OCI-LY7 (cell line): ENCODE results near the gene SLC39A6. TPM values are rescaled to one million over a fixed set of nuclear protein-coding genes. Genes with fewer than 3 reads are reported as not detected.
"Not testable (repeated sequence)": the region's sequence is repeated elsewhere in the genome, so short reads cannot be mapped to it uniquely, and the experiment has no call there.

ENCODE experiments used
- BruUV-seq: library from RNA; stranded (reverse); fragments of 400-500 nt; replicated peaks from 2 replicates; lab custom pipeline; 2021; lab: Mats Ljungman, UMichigan
- CTCF ChIA-PET: fragments of 300-600 bp; sonication (Branson Sonifier 250); formaldehyde crosslinking; loops from one replicate; lab custom pipeline; 2022; ENCODE audit warnings: antibody characterized with exemption; ENCODE audit not compliant: unreplicated experiment; lab: Charles Lee
- POLR2A ChIA-PET: fragments of 300-600 bp; sonication (Branson Sonifier 250); formaldehyde crosslinking; loops from one replicate; lab custom pipeline; 2022; ENCODE audit warnings: antibody characterized with exemption; lab: Charles Lee
- DNase-seq: peaks from one replicate; pipeline ENCODE4 v3.0.0-alpha.2; 2015; ENCODE audit warnings: low spot score
- H2AFZ ChIP-seq: fragments of 200-600 bp; sonication (generic), shearing (Covaris generic); 2 replicates; pipeline ENCODE4 v1.6.1; 2014; ENCODE audit warnings: mild to moderate bottlenecking, antibody characterized with exemption, low read length, moderate library complexity
- H3K27ac ChIP-seq: fragments of 200-600 bp; sonication (generic); 2 replicates; pipeline ENCODE4 v1.5.1; 2014; ENCODE audit warnings: mixed run types, low read depth, mild to moderate bottlenecking, moderate library complexity, low read length, inconsistent platforms; ENCODE audit not compliant: poor library complexity, severe bottlenecking
- H3K36me3 ChIP-seq: fragments of 200-600 bp; sonication (generic); 2 replicates; pipeline ENCODE4 v1.6.1; 2014; ENCODE audit warnings: mild to moderate bottlenecking, antibody characterized with exemption, low read length, moderate library complexity, mixed read lengths; ENCODE audit not compliant: insufficient read depth
- H3K4me1 ChIP-seq: fragments of 200-600 bp; sonication (generic); 2 replicates; pipeline ENCODE4 v1.5.1; 2014; ENCODE audit warnings: mild to moderate bottlenecking, low read length; ENCODE audit not compliant: insufficient read depth, poor library complexity, severe bottlenecking
- H3K4me2 ChIP-seq: fragments of 200-600 bp; sonication (generic); 2 replicates; pipeline ENCODE4 v1.6.1; 2014; ENCODE audit warnings: mild to moderate bottlenecking, low read length
- H3K4me3 ChIP-seq: fragments of 200-600 bp; sonication (generic); 2 replicates; pipeline ENCODE4 v1.5.1; 2014; ENCODE audit warnings: mild to moderate bottlenecking, low read depth, low read length; ENCODE audit not compliant: poor library complexity, severe bottlenecking
- H3K79me2 ChIP-seq: fragments of 200-600 bp; sonication (generic); 2 replicates; pipeline ENCODE4 v1.6.1; 2016; ENCODE audit warnings: low read depth, mild to moderate bottlenecking, low read length, moderate library complexity, mixed read lengths; ENCODE audit not compliant: insufficient read depth
- H3K9me2 ChIP-seq: fragments of 200-600 bp; sonication (generic); 2 replicates; pipeline ENCODE4 v1.6.1; 2016; ENCODE audit warnings: mild to moderate bottlenecking, low read length, mixed read lengths; ENCODE audit not compliant: insufficient read depth
- H3K9me3 ChIP-seq: fragments of 200-600 bp; sonication (generic); 2 replicates; pipeline ENCODE4 v1.6.1; 2014; ENCODE audit warnings: mild to moderate bottlenecking, mixed run types, low read length, mixed read lengths
- H4K20me1 ChIP-seq: fragments of 200-600 bp; sonication (generic); 2 replicates; pipeline ENCODE4 v1.6.1; 2014; ENCODE audit warnings: mild to moderate bottlenecking, antibody characterized with exemption, low read length, moderate library complexity, mixed read lengths; ENCODE audit not compliant: insufficient read depth
- EZH2phosphoT487 ChIP-seq: fragments of 200-600 bp; sonication (generic); IDR thresholded peaks from 2 replicates; pipeline ENCODE4 v1.6.1; 2018; ENCODE audit warnings: low read depth, borderline replicate concordance, mild to moderate bottlenecking, mixed run types, antibody characterized with exemption, low read length, moderate library complexity, mixed read lengths
- intact Hi-C: fragments of 100-400 bp; cut with micrococcal nuclease; formaldehyde crosslinking; loops from one replicate; pipeline ENCODE4 v1.10.0; 2022; ENCODE audit not compliant: unreplicated experiment
- total RNA-seq, 2 experiments: library from RNA; depleted of rRNA in 1 of 2; stranded (reverse); fragments of >200 nt in 1 of 2; shearing (Covaris generic) in 1 of 2; gene quantifications; 2 replicates each; pipeline ENCODE4 v1.2.3, GENCODE V29; 2014 to 2022
- TF ChIP-seq, protein P1 (sequence below): fragments of 200-600 bp; sonication (generic); conservative IDR thresholded peaks from 2 replicates; pipeline ENCODE4 v1.5.1; 2014; ENCODE audit warnings: mild to moderate bottlenecking, antibody characterized with exemption, low read length, moderate library complexity, mixed read lengths

Gene SLC39A6
- total RNA-seq, 2 experiments from 2014 or later = 11.2 to 14.7 TPM

DNA sequence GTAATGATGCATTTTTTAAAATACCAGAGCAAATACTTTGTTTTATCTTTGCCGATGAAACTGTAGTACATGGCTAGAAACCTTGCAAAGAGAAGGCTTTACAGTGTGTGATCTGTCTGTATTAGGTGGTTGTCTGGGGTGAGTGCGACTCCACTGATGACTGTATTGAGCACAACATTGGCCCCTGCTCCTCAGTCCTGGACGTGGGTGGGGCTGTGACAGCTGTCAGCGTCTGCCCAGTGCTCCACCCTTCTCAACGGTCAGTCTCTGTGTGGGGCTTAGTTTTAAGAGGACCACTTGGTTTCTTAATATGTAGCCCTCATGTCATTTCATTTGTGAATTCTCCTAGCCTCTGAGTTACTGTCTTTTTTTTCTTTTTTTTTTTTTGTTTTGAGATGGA, 40.8 kb upstream of the SLC39A6 start:
- H3K36me3 ChIP-seq = peaks cover 72% of the 10 kb centered on the region
- H3K4me3 ChIP-seq = no peak overlapping the region
- ChIA-PET POLR2A (no interaction called here), CTCF (no interaction called here)
- no peak overlapping the region for H2AFZ ChIP-seq
- no peak for DNase-seq
- H3K27ac ChIP-seq = no peak overlapping the region
- H4K20me1 ChIP-seq = no peaks in the 10 kb centered on the region
- no peaks in the 10 kb centered on the region for H3K9me2 ChIP-seq
- intact Hi-C loops = no loop called here
- H3K9me3 ChIP-seq = no peaks in the 10 kb centered on the region
- H3K4me1 ChIP-seq = no peaks in the 10 kb centered on the region
- BruUV-seq = no TSS peak
- no peaks in the 10 kb centered on the region for H3K79me2 ChIP-seq
- TF ChIP-seq EZH2phosphoT487 = no peak
- TF ChIP-seq, protein P1, sequence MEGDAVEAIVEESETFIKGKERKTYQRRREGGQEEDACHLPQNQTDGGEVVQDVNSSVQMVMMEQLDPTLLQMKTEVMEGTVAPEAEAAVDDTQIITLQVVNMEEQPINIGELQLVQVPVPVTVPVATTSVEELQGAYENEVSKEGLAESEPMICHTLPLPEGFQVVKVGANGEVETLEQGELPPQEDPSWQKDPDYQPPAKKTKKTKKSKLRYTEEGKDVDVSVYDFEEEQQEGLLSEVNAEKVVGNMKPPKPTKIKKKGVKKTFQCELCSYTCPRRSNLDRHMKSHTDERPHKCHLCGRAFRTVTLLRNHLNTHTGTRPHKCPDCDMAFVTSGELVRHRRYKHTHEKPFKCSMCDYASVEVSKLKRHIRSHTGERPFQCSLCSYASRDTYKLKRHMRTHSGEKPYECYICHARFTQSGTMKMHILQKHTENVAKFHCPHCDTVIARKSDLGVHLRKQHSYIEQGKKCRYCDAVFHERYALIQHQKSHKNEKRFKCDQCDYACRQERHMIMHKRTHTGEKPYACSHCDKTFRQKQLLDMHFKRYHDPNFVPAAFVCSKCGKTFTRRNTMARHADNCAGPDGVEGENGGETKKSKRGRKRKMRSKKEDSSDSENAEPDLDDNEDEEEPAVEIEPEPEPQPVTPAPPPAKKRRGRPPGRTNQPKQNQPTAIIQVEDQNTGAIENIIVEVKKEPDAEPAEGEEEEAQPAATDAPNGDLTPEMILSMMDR = no peak
- no peak overlapping the region for H3K4me2 ChIP-seq

DNA sequence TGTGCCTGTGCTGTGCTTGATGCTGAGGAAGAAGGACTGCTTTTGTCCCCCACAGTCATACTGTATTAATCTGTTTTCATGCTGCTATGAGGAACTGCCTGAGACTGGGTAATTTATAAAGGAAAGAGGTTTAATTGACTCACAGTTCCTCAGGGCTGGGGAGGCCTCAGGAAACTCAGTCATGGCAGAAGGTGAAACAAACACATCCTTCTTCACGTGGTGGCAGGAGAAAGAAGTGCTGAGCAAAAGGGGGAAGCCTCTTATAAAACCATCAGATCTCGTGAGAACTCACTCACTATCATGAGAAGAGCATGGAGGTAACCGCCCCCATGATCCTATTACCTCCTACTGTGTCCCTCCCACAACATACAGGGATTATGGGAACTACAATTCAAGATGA, 39.2 kb upstream of the SLC39A6 start:
- H3K79me2 ChIP-seq, DNase-seq, H3K4me3 ChIP-seq, BruUV-seq, H3K9me3 ChIP-seq, H4K20me1 ChIP-seq, H3K4me1 ChIP-seq, POLR2A ChIA-PET, H2AFZ ChIP-seq, H3K27ac ChIP-seq, H3K9me2 ChIP-seq, H3K4me2 ChIP-seq, CTCF ChIA-PET, intact Hi-C loops: not testable (repeated sequence)
- H3K36me3 ChIP-seq = peaks cover 77% of the 10 kb centered on the region

GRCh38 chr18:36167692-36168218, 38.6 kb upstream of the SLC39A6 start:
- intact Hi-C loops = no loop called here
- ChIA-PET POLR2A (no interaction called here), CTCF (no interaction called here)
- H3K79me2 ChIP-seq = no peaks in the 10 kb centered on the region
- H3K4me2 ChIP-seq = no peak overlapping the region
- TF ChIP-seq, protein P1 = no peak
- TF ChIP-seq EZH2phosphoT487 = no peak
- no peaks in the 10 kb centered on the region for H3K9me2 ChIP-seq
- H2AFZ ChIP-seq = no peak overlapping the region
- BruUV-seq = no TSS peak
- no peak overlapping the region for H3K4me3 ChIP-seq
- H3K9me3 ChIP-seq = no peaks in the 10 kb centered on the region
- peaks cover 77% of the 10 kb centered on the region for H3K36me3 ChIP-seq
- DNase-seq = no peak
- no peaks in the 10 kb centered on the region for H4K20me1 ChIP-seq
- no peak overlapping the region for H3K27ac ChIP-seq
- no peaks in the 10 kb centered on the region for H3K4me1 ChIP-seq
